GM23338 (cell line): ENCODE data around the gene MARCHF3. TPM values are rescaled to one million over a fixed set of nuclear protein-coding genes. Genes with fewer than 3 reads are reported as not detected.
"Not testable (repeated sequence)": the region's sequence is repeated elsewhere in the genome, so short reads cannot be mapped to it uniquely, and the experiment has no call there.

Source experiments
- ATAC-seq: fragments of 200-7000 bp; cut with Tn5 transposase; 3 replicates; pipeline ENCODE4 v1.9.1; 2020
- DNase-seq: peaks from one replicate; pipeline ENCODE4 v3.0.0-alpha.2; 2015; ENCODE audit warnings: low spot score
- H2AFZ ChIP-seq: fragments of 200-600 bp; sonication (generic); 2 replicates; pipeline ENCODE4 v1.8.0; 2016; ENCODE audit warnings: antibody characterized with exemption, mild to moderate bottlenecking, moderate library complexity
- H3F3A ChIP-seq: fragments of 200-600 bp; sonication (generic); replicated peaks from 2 replicates; pipeline ENCODE4 v1.8.0; 2017; ENCODE audit warnings: antibody characterized with exemption, mixed run types, low read depth
- H3K27ac ChIP-seq: fragments of 200-600 bp; sonication (generic); 2 replicates; pipeline ENCODE4 v1.6.1; 2016; ENCODE audit warnings: low read depth
- H3K27me3 ChIP-seq: fragments of 200-600 bp; sonication (generic); 2 replicates; pipeline ENCODE4 v1.8.0; 2016; ENCODE audit warnings: mild to moderate bottlenecking, mixed run types, moderate library complexity; ENCODE audit not compliant: insufficient read depth
- H3K36me3 ChIP-seq: fragments of 200-600 bp; sonication (generic); 2 replicates; pipeline ENCODE4 v1.8.0; 2016; ENCODE audit warnings: mild to moderate bottlenecking; ENCODE audit not compliant: insufficient read depth
- H3K4me1 ChIP-seq: fragments of 200-600 bp; sonication (generic); 2 replicates; pipeline ENCODE4 v1.8.0; 2016; ENCODE audit warnings: mild to moderate bottlenecking, moderate library complexity; ENCODE audit not compliant: insufficient read depth
- H3K4me2 ChIP-seq: fragments of 200-600 bp; sonication (generic); 2 replicates; pipeline ENCODE4 v1.7.1; 2017; ENCODE audit warnings: mixed run types
- H3K4me3 ChIP-seq: fragments of 200-600 bp; sonication (generic); 2 replicates; pipeline ENCODE4 v1.6.1; 2016; ENCODE audit warnings: mixed run types
- H3K79me2 ChIP-seq: fragments of 200-600 bp; sonication (generic); replicated peaks from 2 replicates; pipeline ENCODE4 v1.8.0; 2017; ENCODE audit warnings: mild to moderate bottlenecking; ENCODE audit not compliant: insufficient read depth
- H3K9me2 ChIP-seq: fragments of 200-600 bp; sonication (generic); 2 replicates; pipeline ENCODE4 v1.8.0; 2017; ENCODE audit not compliant: insufficient read depth
- H4K20me1 ChIP-seq: fragments of 200-600 bp; sonication (generic); replicated peaks from 2 replicates; pipeline ENCODE4 v1.8.0; 2017; ENCODE audit warnings: mild to moderate bottlenecking; ENCODE audit not compliant: insufficient read depth
- H3K27ac Mint-ChIP-seq: 2 replicates; pipeline ENCODE4 v1.8.0; 2020; ENCODE audit warnings: inconsistent platforms, mild to moderate bottlenecking, moderate library complexity, mixed read lengths
- H3K27me3 Mint-ChIP-seq: 3 replicates; pipeline ENCODE4 v1.8.0; 2022; ENCODE audit warnings: low read depth, mild to moderate bottlenecking, moderate library complexity, mixed read lengths, inconsistent platforms; ENCODE audit not compliant: insufficient read depth, poor library complexity
- H3K36me3 Mint-ChIP-seq: 3 replicates; pipeline ENCODE4 v1.8.0; 2021; ENCODE audit warnings: low read depth, mild to moderate bottlenecking, inconsistent platforms, moderate library complexity, mixed read lengths
- H3K4me1 Mint-ChIP-seq: 3 replicates; pipeline ENCODE4 v1.8.0; 2020; ENCODE audit warnings: mild to moderate bottlenecking, inconsistent platforms, mixed read lengths
- H3K4me3 Mint-ChIP-seq: 3 replicates; pipeline ENCODE4 v1.8.0; 2021; ENCODE audit warnings: moderate library complexity, mild to moderate bottlenecking, inconsistent platforms, mixed read lengths
- H3K9me3 Mint-ChIP-seq: 3 replicates; pipeline ENCODE4 v1.8.0; 2020; ENCODE audit warnings: moderate library complexity, mild to moderate bottlenecking, inconsistent platforms, mixed read lengths
- CTCF ChIP-seq, 2 experiments: fragments of 200-600 bp in 1 of 2; sonication (generic) in 1 of 2; conservative IDR thresholded peaks; 2 replicates each; pipeline versions ENCODE4 v1.5.1 to v1.6.1; 2016 to 2017; ENCODE audit warnings: antibody characterized with exemption in 2 of 2, low read depth in 2 of 2, mild to moderate bottlenecking in 2 of 2, moderate library complexity in 1 of 2
- ZNF114 ChIP-seq: fragments of 250-450 bp; sonication (Bioruptor Pico); IDR thresholded peaks from 2 replicates; pipeline ENCODE4 v1.5.0; 2020; ENCODE audit warnings: mild to moderate bottlenecking, moderate library complexity
- polyA plus RNA-seq: library from polyadenylated mRNA; unstranded; fragments of >200 nt; fragmentation: Nextera tagmentation; extraction: Ambion mirVana; gene quantifications from 2 replicates; pipeline ENCODE4 v1.2.1, GENCODE V29; 2016
- total RNA-seq: library from RNA; depleted of rRNA; stranded (reverse); fragments of >200 nt; shearing (Covaris generic); gene quantifications from 2 replicates; pipeline ENCODE4 v1.2.3, GENCODE V29; 2014

MARCHF3 gene
- total and polyA plus RNA-seq, 2 experiments from 2014 or later = 7.0 to 12.7 TPM

- ATAC-seq (peak; percentile 40), DNase-seq (peak; percentile 35)
- H3K27ac Mint-ChIP-seq = peak overlapping the region; percentile 95
- H4K20me1 ChIP-seq = no peaks in the 10 kb centered on the region
- no peak overlapping the region for H2AFZ ChIP-seq
- peak overlapping the region; percentile 19; the same call in 1 of the 3 replicates for H3K4me3 Mint-ChIP-seq
- 0 out of 2 replicates have a peak overlapping the region, but pooled peaks have one; percentile 21 for H3K4me3 ChIP-seq
- H3K4me1 ChIP-seq = peaks cover 22% of the 10 kb centered on the region; the same call in 1 of the 2 replicates
- H3K27ac ChIP-seq = peak overlapping the region; percentile 89
- H3K9me2 ChIP-seq = peaks cover 8% of the 10 kb centered on the region
- TF ChIP-seq CTCF (conservative IDR thresholded peaks at IDR 0.05; ENCODE audit: low read depth in 2 of 2) = 0 out of 4 replicates have a peak, but pooled peaks of 1 of the 2 experiments have one; percentile 7
- no peak for TF ChIP-seq ZNF114 (CRISPR knock-in tag)
- peaks cover 7% of the 10 kb centered on the region; the same call in 1 of the 2 replicates for H3K36me3 ChIP-seq
- H3K4me2 ChIP-seq = peak overlapping the region; percentile 67
- H3K27me3 ChIP-seq = no peaks in the 10 kb centered on the region
- H3K36me3 Mint-ChIP-seq = peaks cover 26% of the 10 kb centered on the region
- peaks cover 18% of the 10 kb centered on the region; the same call in 2 of the 3 replicates for H3K4me1 Mint-ChIP-seq
- H3K9me3 Mint-ChIP-seq = peaks cover 25% of the 10 kb centered on the region
- H3K79me2 ChIP-seq = no peaks in the 10 kb centered on the region; the same call in 1 of the 2 replicates
- H3K27me3 Mint-ChIP-seq = peaks cover 4% of the 10 kb centered on the region
- H3F3A ChIP-seq = no peaks in the 10 kb centered on the region
Observed at GRCh38 chr5:126896170-126896702, 134.1 kb downstream of the MARCHF3 start.

- not testable (repeated sequence) for ATAC-seq, H4K20me1 ChIP-seq, H3K9me2 ChIP-seq, H3K27me3 ChIP-seq, H3K27me3 Mint-ChIP-seq, H3K36me3 ChIP-seq, H2AFZ ChIP-seq, H3K79me2 ChIP-seq, H3F3A ChIP-seq
- Histone ChIP-seq H3K4me3 (0 out of 2 replicates have a peak overlapping the region, but pooled peaks have one; percentile 21), H3K4me2 (peak overlapping the region; percentile 67), H3K27ac (peak overlapping the region; percentile 89), H3K4me1 (peaks cover 22% of the 10 kb centered on the region; the same call in 1 of the 2 replicates)
- H3K27ac Mint-ChIP-seq = peak overlapping the region; percentile 95
- H3K9me3 Mint-ChIP-seq = peaks cover 25% of the 10 kb centered on the region
- 0 out of 4 replicates have a peak, but pooled peaks of 1 of the 2 experiments have one; percentile 19 for TF ChIP-seq CTCF (conservative IDR thresholded peaks at IDR 0.05; ENCODE audit: low read depth in 2 of 2)
- H3K36me3 Mint-ChIP-seq = peaks cover 26% of the 10 kb centered on the region
- H3K4me1 Mint-ChIP-seq = peaks cover 17% of the 10 kb centered on the region; the same call in 2 of the 3 replicates
- H3K4me3 Mint-ChIP-seq = peak overlapping the region; percentile 19; the same call in 1 of the 3 replicates
- peak; percentile 35 for DNase-seq
Observed at GRCh38 chr5:126895712-126896111, 134.6 kb downstream of the MARCHF3 start.

GRCh38 chr5:126890414-126890813, 139.9 kb downstream of the MARCHF3 start:
- not testable (repeated sequence) for H2AFZ ChIP-seq, H3K36me3 ChIP-seq, H3K4me3 Mint-ChIP-seq, H3F3A ChIP-seq, DNase-seq, H4K20me1 ChIP-seq, H3K4me1 Mint-ChIP-seq, H3K27ac ChIP-seq, H3K4me3 ChIP-seq, H3K79me2 ChIP-seq, H3K27me3 Mint-ChIP-seq, H3K4me2 ChIP-seq, H3K27ac Mint-ChIP-seq, H3K4me1 ChIP-seq, H3K27me3 ChIP-seq, H3K9me2 ChIP-seq, ATAC-seq
- Mint-ChIP-seq H3K9me3 (peaks cover 21% of the 10 kb centered on the region), H3K36me3 (peaks cover 17% of the 10 kb centered on the region; the same call in 2 of the 3 replicates)
